HepG2 (cell line): Measurements from ENCODE around the gene ACP1. TPM values are rescaled to one million over a fixed set of nuclear protein-coding genes. Genes with fewer than 3 reads are reported as not detected.

Experiments used
- ATAC-seq: fragments of 200-7000 bp; cut with Tn5 transposase; 3 replicates; pipeline ENCODE4 v1.9.1; 2020; ENCODE audit warnings: mild to moderate bottlenecking, moderate library complexity
- BruUV-seq: library from RNA; stranded (reverse); fragments of 400-500 nt; replicated peaks from 2 replicates; lab custom pipeline; 2021; lab: Mats Ljungman, UMichigan
- CTCF ChIA-PET: fragments of 300-600 bp; formaldehyde crosslinking; extraction: SDS; loops from one replicate; lab custom pipeline; 2021; ENCODE audit warnings: low total read pairs, inconsistent platforms, low intra/inter-chr PET ratio; lab: Yijun Ruan, JAX
- POLR2A ChIA-PET: fragments of 350-600 bp; sonication (Branson Sonifier 250); formaldehyde crosslinking; loops from one replicate; lab custom pipeline; 2020; ENCODE audit warnings: antibody characterized with exemption, inconsistent platforms; lab: Yijun Ruan, JAX
- DNase-seq: peaks from one replicate; pipeline ENCODE4 v3.0.0-alpha.2; 2015; ENCODE audit warnings: low spot score
- FAIRE-seq: peaks from 3 replicates; lab custom pipeline; 2011; peaks lifted over from hg19 to GRCh38; lab: Jason Lieb, UNC
- H2AFZ ChIP-seq: one replicate; pipeline ENCODE4 v1.6.1; 2011; ENCODE audit warnings: low read length, inconsistent platforms
- H3K27ac ChIP-seq: fragments of 300-600 bp; 3 replicates; pipeline ENCODE4 v1.8.0; 2011; ENCODE audit warnings: mixed run types, mild to moderate bottlenecking, mixed read lengths, low read length, inconsistent platforms; ENCODE audit not compliant: insufficient read depth; ENCODE audit errors: extremely low read length
- H3K27me3 ChIP-seq, 2 experiments: fragments of 200-600 bp in 1 of 2; 2 replicates in 1 of 2; 3 replicates in 1 of 2; pipeline versions ENCODE4 v1.6.0 to v1.8.0; 2011; ENCODE audit warnings: low read length in 2 of 2, mild to moderate bottlenecking in 2 of 2, moderate library complexity in 2 of 2, inconsistent platforms in 1 of 2; ENCODE audit not compliant: insufficient read depth in 2 of 2, control insufficient read depth in 1 of 2
- H3K36me3 ChIP-seq, 2 experiments: fragments of 200-600 bp in 1 of 2; replicated peaks in 1 of 2; 2 replicates in 1 of 2; 3 replicates in 1 of 2; pipeline versions ENCODE4 v1.5.1 to v1.8.0; 2011; ENCODE audit warnings: low read length in 2 of 2, inconsistent platforms in 1 of 2; ENCODE audit not compliant: insufficient read depth in 2 of 2, control insufficient read depth in 1 of 2
- H3K4me1 ChIP-seq: 2 replicates; pipeline ENCODE4 v1.5.1; 2012; ENCODE audit warnings: low read length, inconsistent platforms; ENCODE audit not compliant: insufficient read depth
- H3K4me2 ChIP-seq: 2 replicates; pipeline ENCODE4 v1.6.0; 2011; ENCODE audit warnings: low read depth, low read length, inconsistent platforms
- H3K4me3 ChIP-seq, 3 experiments: fragments of 200-600 bp in 1 of 3; sonication (generic), shearing (Covaris generic) in 1 of 3; replicated peaks in 1 of 3; 2 replicates each; pipeline ENCODE4 v1.5.1; 2011 to 2016; ENCODE audit warnings: low read length in 3 of 3, inconsistent platforms in 2 of 3, low read depth in 2 of 3, mild to moderate bottlenecking in 2 of 3, control low read depth in 1 of 3, mixed read lengths in 1 of 3; ENCODE audit not compliant: insufficient read depth in 1 of 3
- H3K79me2 ChIP-seq: one replicate; pipeline ENCODE4 v1.6.1; 2011; ENCODE audit warnings: low read length, inconsistent platforms; ENCODE audit not compliant: insufficient read depth
- H3K9ac ChIP-seq: 2 replicates; pipeline ENCODE4 v1.6.0; 2011; ENCODE audit warnings: mild to moderate bottlenecking, low read depth, low read length, inconsistent platforms; ENCODE audit not compliant: insufficient read depth
- H3K9me3 ChIP-seq: 2 replicates; pipeline ENCODE4 v1.5.1; 2012; ENCODE audit warnings: mild to moderate bottlenecking, low read length
- H4K20me1 ChIP-seq: 2 replicates; pipeline ENCODE4 v1.6.0; 2011; ENCODE audit warnings: inconsistent platforms, mild to moderate bottlenecking, low read length, moderate library complexity; ENCODE audit not compliant: insufficient read depth
- CBX1 ChIP-seq: IDR thresholded peaks from one replicate; pipeline ENCODE4 v1.6.1; 2016; ENCODE audit warnings: antibody characterized with exemption, low read depth
- PHF5A ChIP-seq: IDR thresholded peaks from one replicate; pipeline ENCODE4 v1.6.1; 2018; ENCODE audit warnings: low read depth, missing genetic modification reagents; ENCODE audit not compliant: unreplicated experiment
- ZBTB8A ChIP-seq: sonication (generic); formaldehyde crosslinking; IDR thresholded peaks from 2 replicates; pipeline ENCODE4 v1.4.0; 2020; ENCODE audit warnings: mild to moderate bottlenecking, low read depth, missing genetic modification reagents, borderline replicate concordance
- ZNF564 ChIP-seq: sonication (generic); formaldehyde crosslinking; IDR thresholded peaks from 2 replicates; pipeline ENCODE4 v1.8.1; 2023; ENCODE audit warnings: mild to moderate bottlenecking, missing genetic modification reagents
- ZNF644 ChIP-seq: IDR thresholded peaks from 2 replicates; pipeline ENCODE4 v1.6.1; 2016; ENCODE audit warnings: low read depth
- WGBS: methylation state at CpG from one replicate; pipeline ENCODE4 v1.1.6; 2017; ENCODE audit warnings: low lambda C conversion rate; 5-methylcytosine and 5-hydroxymethylcytosine counted together
- in situ Hi-C: cut with HindIII; loops from 2 replicates; pipeline ENCODE4 v1.10.0; 2017; ENCODE audit warnings: low pct_unique_long_range_greater_than_20kb; ENCODE audit not compliant: extremely low pct_ligation_motif_present
- intact Hi-C: fragments of 100-400 bp; cut with micrococcal nuclease; formaldehyde crosslinking; loops from one replicate; pipeline ENCODE4 v1.10.0; 2022; ENCODE audit not compliant: unreplicated experiment
- polyA plus RNA-seq, 8 experiments: library from polyadenylated mRNA; depleted of rRNA in 3 of 8; stranded (reverse) in 7 of 8; unstranded in 1 of 8; fragments of >200 nt; fragmentation: Illumina TruSeq in 4 of 8; extraction: Trizol in 4 of 8; gene quantifications; 2 replicates each; pipeline versions ENCODE4 v1.2.1 to v1.2.3, GENCODE V29; 2011 to 2016; ENCODE audit warnings: low read depth in 4 of 8, missing spikeins in 1 of 8, mixed read lengths in 1 of 8; ENCODE audit not compliant: insufficient read depth in 1 of 8
- total RNA-seq, 5 experiments: library from RNA; depleted of rRNA; stranded (reverse); fragments of >200 nt; fragmentation: Illumina TruSeq; extraction: Trizol; gene quantifications; 2 replicates each; pipeline ENCODE4 v1.2.3, GENCODE V29; 2016; ENCODE audit warnings: low read depth in 1 of 5
- TF ChIP-seq, protein P1 (sequence below): sonication (generic); formaldehyde crosslinking; IDR thresholded peaks from 2 replicates; pipeline ENCODE4 v1.5.1; 2020; ENCODE audit warnings: mild to moderate bottlenecking, missing genetic modification reagents, borderline replicate concordance
- TF ChIP-seq, protein P2 (sequence below): fragments of 450-650 bp; IDR thresholded peaks from 2 replicates; pipeline ENCODE4 v1.6.1; 2017; ENCODE audit warnings: mild to moderate bottlenecking

The ACP1 gene
- total and polyA plus RNA-seq, 2 of the 13 experiments (the other 11 are each of a cell fraction or from before 2014, with no cell fraction given): 246 to 348 TPM

DNA sequence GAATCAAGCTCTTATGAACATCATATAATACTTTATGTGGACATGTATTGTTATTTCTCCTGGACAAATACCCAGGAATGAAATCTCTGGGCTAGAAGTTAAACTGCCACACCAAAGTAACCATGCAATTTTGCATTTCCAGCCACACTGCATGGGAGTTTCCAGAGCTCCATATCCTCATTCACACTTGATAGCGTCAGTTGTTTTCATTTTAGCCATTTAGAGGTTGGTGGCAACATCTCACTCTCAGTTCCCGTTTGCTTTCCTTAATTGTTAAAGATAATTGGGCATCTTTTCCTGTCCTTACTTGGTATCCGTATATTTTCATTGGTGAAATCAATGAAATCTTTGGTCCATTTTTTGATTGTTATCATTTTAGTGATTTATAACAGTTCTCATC, 48.7 kb upstream of the ACP1 start (continued):
- TF ChIP-seq, protein P1, sequence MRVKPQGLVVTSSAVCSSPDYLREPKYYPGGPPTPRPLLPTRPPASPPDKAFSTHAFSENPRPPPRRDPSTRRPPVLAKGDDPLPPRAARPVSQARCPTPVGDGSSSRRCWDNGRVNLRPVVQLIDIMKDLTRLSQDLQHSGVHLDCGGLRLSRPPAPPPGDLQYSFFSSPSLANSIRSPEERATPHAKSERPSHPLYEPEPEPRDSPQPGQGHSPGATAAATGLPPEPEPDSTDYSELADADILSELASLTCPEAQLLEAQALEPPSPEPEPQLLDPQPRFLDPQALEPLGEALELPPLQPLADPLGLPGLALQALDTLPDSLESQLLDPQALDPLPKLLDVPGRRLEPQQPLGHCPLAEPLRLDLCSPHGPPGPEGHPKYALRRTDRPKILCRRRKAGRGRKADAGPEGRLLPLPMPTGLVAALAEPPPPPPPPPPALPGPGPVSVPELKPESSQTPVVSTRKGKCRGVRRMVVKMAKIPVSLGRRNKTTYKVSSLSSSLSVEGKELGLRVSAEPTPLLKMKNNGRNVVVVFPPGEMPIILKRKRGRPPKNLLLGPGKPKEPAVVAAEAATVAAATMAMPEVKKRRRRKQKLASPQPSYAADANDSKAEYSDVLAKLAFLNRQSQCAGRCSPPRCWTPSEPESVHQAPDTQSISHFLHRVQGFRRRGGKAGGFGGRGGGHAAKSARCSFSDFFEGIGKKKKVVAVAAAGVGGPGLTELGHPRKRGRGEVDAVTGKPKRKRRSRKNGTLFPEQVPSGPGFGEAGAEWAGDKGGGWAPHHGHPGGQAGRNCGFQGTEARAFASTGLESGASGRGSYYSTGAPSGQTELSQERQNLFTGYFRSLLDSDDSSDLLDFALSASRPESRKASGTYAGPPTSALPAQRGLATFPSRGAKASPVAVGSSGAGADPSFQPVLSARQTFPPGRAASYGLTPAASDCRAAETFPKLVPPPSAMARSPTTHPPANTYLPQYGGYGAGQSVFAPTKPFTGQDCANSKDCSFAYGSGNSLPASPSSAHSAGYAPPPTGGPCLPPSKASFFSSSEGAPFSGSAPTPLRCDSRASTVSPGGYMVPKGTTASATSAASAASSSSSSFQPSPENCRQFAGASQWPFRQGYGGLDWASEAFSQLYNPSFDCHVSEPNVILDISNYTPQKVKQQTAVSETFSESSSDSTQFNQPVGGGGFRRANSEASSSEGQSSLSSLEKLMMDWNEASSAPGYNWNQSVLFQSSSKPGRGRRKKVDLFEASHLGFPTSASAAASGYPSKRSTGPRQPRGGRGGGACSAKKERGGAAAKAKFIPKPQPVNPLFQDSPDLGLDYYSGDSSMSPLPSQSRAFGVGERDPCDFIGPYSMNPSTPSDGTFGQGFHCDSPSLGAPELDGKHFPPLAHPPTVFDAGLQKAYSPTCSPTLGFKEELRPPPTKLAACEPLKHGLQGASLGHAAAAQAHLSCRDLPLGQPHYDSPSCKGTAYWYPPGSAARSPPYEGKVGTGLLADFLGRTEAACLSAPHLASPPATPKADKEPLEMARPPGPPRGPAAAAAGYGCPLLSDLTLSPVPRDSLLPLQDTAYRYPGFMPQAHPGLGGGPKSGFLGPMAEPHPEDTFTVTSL: no peak
- no peak for TF ChIP-seq ZNF564 (CRISPR knock-in tag)
- TF ChIP-seq PHF5A: no peak

DNA sequence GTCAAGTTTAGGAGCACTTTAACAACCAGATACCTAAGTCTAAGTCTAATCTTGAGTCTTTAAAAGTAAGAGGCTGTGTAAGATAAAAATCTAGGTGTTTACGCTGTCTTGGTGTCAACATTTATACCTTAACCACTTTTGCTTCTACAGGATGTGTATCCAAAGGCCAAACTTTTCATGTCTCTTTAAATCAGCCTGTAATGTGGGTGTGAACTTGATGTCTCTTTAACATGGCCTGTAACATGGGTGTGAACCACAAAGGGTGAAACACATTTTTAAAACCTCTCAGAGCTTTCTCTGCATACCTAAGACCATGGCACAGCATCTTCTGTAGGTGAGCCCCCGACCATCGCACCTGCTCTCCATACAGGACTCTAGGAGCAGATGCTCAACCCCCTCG, 41.3 kb upstream of the ACP1 start:
- no peaks in the 10 kb centered on the region for H3K27me3 ChIP-seq
- no TSS peak for BruUV-seq
- H3K36me3 ChIP-seq: peaks cover 6 to 19% of the 10 kb centered on the region in 2 experiments
- H3K9ac ChIP-seq: no peak overlapping the region
- 94% methylated on average over 4 of the region's 4 CpGs for WGBS
- CTCF ChIA-PET: no interaction called here
- no peak overlapping the region for H3K4me2 ChIP-seq
- H3K79me2 ChIP-seq: no peaks in the 10 kb centered on the region
- POLR2A ChIA-PET: no interaction called here
- no peaks in the 10 kb centered on the region for H4K20me1 ChIP-seq
- peaks cover 7% of the 10 kb centered on the region for H3K4me1 ChIP-seq
- H3K4me3 ChIP-seq: no peak overlapping the region
- FAIRE-seq: no peak
- ATAC-seq: no peak
- H3K27ac ChIP-seq: no peak overlapping the region
- DNase-seq: no peak
- TF ChIP-seq, protein P2, sequence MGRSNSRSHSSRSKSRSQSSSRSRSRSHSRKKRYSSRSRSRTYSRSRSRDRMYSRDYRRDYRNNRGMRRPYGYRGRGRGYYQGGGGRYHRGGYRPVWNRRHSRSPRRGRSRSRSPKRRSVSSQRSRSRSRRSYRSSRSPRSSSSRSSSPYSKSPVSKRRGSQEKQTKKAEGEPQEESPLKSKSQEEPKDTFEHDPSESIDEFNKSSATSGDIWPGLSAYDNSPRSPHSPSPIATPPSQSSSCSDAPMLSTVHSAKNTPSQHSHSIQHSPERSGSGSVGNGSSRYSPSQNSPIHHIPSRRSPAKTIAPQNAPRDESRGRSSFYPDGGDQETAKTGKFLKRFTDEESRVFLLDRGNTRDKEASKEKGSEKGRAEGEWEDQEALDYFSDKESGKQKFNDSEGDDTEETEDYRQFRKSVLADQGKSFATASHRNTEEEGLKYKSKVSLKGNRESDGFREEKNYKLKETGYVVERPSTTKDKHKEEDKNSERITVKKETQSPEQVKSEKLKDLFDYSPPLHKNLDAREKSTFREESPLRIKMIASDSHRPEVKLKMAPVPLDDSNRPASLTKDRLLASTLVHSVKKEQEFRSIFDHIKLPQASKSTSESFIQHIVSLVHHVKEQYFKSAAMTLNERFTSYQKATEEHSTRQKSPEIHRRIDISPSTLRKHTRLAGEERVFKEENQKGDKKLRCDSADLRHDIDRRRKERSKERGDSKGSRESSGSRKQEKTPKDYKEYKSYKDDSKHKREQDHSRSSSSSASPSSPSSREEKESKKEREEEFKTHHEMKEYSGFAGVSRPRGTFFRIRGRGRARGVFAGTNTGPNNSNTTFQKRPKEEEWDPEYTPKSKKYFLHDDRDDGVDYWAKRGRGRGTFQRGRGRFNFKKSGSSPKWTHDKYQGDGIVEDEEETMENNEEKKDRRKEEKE: no peak
- TF ChIP-seq ZBTB8A: no peak
- no peak for TF ChIP-seq CBX1
- no peak for TF ChIP-seq ZNF644
- in situ Hi-C loops (no loop called here), intact Hi-C loops (no loop called here)
- no peaks in the 10 kb centered on the region for H3K9me3 ChIP-seq
- H2AFZ ChIP-seq: no peak overlapping the region
